ENCODE data around the gene NPIPB9. TPM values are rescaled to one million over a fixed set of nuclear protein-coding genes. Genes with fewer than 3 reads are reported as not detected.
"Not testable (repeated sequence)": the region's sequence is repeated elsewhere in the genome, so short reads cannot be mapped to it uniquely, and the experiment has no call there.

Gene NPIPB9
- total and polyA plus RNA-seq, 2 of the 8 experiments (the other 6 are each of a cell fraction or from before 2014, with no cell fraction given) = 0.41 to 2.4 TPM

DNA sequence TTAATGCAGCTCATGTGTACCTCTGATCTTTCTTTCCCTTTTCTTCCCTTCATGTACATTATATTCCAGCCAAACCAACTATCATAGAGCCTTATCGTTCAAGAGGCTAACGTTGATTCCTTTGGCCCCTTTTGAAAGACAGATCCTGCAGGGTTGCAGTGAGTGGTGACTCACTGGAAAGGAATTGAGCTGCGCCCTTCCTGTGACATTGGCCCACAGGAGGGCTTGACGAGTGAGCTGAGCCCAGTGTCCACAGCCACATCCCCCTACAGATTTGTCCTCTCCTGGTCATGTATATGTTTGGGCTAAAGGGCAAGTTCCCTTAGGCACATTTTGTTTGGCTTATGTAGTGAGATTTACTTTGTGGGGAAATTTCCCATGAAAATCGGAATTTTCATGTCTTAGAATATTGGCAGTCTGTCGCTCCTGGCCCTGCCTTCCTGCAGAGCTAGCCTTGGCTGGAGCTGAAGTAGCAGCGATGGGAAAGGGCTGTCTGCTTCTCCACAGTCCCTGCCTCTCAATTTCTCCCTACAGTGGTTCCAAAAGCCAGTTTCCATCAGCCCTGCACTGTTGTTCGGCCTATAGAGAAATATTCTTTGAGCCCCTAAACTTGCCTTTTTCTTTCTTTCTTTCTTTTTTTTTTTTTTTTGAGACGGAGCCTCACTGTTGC, 19.0 kb upstream of the NPIPB9 start:
- H3K27ac ChIP-seq (ENCODE audit: low read depth, low read length); CTCF ChIA-PET (ENCODE audit: partially characterized antibody); DNase-seq (ENCODE audit: low read depth in 1 of 2, low spot score in 2 of 2); H4K91ac ChIP-seq (replicated peaks; ENCODE audit: insufficient read length, low read length); H2BK5ac ChIP-seq (ENCODE audit: low read depth, low read length); H4K20me1 ChIP-seq (replicated peaks in 1 of 2; ENCODE audit: control insufficient read depth in 1 of 2, insufficient read depth in 2 of 2, low read length in 2 of 2); FAIRE-seq; H3K9ac ChIP-seq (replicated peaks in 1 of 4; ENCODE audit: extremely low read depth in 1 of 4, low read depth in 3 of 4, low read length in 3 of 4); H4K8ac ChIP-seq (ENCODE audit: extremely low read depth, insufficient read depth, low read length); H4K5ac ChIP-seq (ENCODE audit: insufficient read length, low read depth, low read length); H3K4me3 ChIP-seq (ENCODE audit: extremely low read depth in 1 of 4, insufficient read depth in 2 of 4, low read depth in 3 of 4, low read length in 4 of 4); H3K23me2 ChIP-seq (ENCODE audit: low read depth, low read length); H2BK15ac ChIP-seq (ENCODE audit: low read length); H2AK5ac ChIP-seq (ENCODE audit: low read depth, low read length); H3K79me2 ChIP-seq (ENCODE audit: control insufficient read depth in 1 of 2, insufficient read depth in 2 of 2, low read length in 2 of 2); H2BK12ac ChIP-seq (ENCODE audit: low read depth, low read length); H3K4me2 ChIP-seq (ENCODE audit: insufficient read depth in 1 of 2, low read depth in 2 of 2, low read length in 2 of 2); H2BK120ac ChIP-seq (replicated peaks; ENCODE audit: low read depth, low read length); H2BK20ac ChIP-seq (ENCODE audit: low read length); H3K18ac ChIP-seq (ENCODE audit: extremely low read depth, low read length); H3K79me1 ChIP-seq (ENCODE audit: low read depth, low read length); H3K56ac ChIP-seq (replicated peaks; ENCODE audit: insufficient read length, low read depth, low read length); H3K27me3 ChIP-seq (replicated peaks in 1 of 4; ENCODE audit: control insufficient read depth in 3 of 4, extremely low read depth in 1 of 4, insufficient read depth in 3 of 4, low read length in 3 of 4); POLR2A ChIA-PET (ENCODE audit: partially characterized antibody); H3K23ac ChIP-seq (ENCODE audit: insufficient read length); H3K9me3 ChIP-seq (ENCODE audit: insufficient read depth in 2 of 2, low read depth in 1 of 2, low read length in 1 of 2); H3K14ac ChIP-seq (ENCODE audit: insufficient read length); H3K4ac ChIP-seq (replicated peaks; ENCODE audit: insufficient read length, low read depth, low read length); H3K36me3 ChIP-seq (ENCODE audit: control insufficient read depth in 2 of 4, insufficient read depth in 4 of 4, low read length in 3 of 4); H3K4me1 ChIP-seq (replicated peaks in 1 of 4; ENCODE audit: control insufficient read depth in 3 of 4, insufficient read depth in 4 of 4, low read length in 3 of 4); H2AFZ ChIP-seq (ENCODE audit: low read length): not testable (repeated sequence)
- no CpG with 5 or more reads among the region's 9 CpGs for whole genome bisulfite sequencing, 2 experiments (ENCODE audit: extremely low coverage in 1 of 2, insufficient coverage in 1 of 2, insufficient read length in 1 of 2, insufficient replicate concordance in 2 of 2, low coverage in 1 of 2, low lambda C conversion rate in 2 of 2, missing lambda C conversion rate in 1 of 2)

DNA sequence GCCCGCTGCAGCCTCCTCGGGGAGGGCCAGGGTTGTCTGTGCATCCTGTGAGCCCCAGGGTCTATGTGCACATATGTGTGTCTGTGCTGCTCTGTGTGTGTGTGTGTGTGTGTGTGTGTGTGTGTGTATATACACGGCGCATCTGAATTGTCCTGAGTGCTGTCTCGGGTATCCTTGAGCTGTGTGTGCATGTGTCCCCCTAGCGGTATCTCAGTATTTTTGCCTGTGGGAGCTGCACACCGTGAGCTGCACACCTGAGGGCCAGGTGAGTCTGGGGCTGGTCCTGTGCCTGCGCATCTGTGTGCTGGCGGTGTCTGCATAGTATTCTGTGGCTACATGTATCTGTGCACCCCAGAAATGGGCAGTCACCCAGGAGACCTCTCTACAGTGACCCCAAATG, 11.8 kb upstream of the NPIPB9 start:
- H2AFZ ChIP-seq (ENCODE audit: low read length); H2BK120ac ChIP-seq (replicated peaks; ENCODE audit: low read depth, low read length); H4K5ac ChIP-seq (ENCODE audit: insufficient read length, low read depth, low read length); H4K91ac ChIP-seq (replicated peaks; ENCODE audit: insufficient read length, low read length); H2BK15ac ChIP-seq (ENCODE audit: low read length); H3K4me1 ChIP-seq (replicated peaks in 1 of 4; ENCODE audit: control insufficient read depth in 3 of 4, insufficient read depth in 4 of 4, low read length in 3 of 4); H2BK12ac ChIP-seq (ENCODE audit: low read depth, low read length); H3K27me3 ChIP-seq (replicated peaks in 1 of 4; ENCODE audit: control insufficient read depth in 3 of 4, extremely low read depth in 1 of 4, insufficient read depth in 3 of 4, low read length in 3 of 4); H3K36me3 ChIP-seq (ENCODE audit: control insufficient read depth in 2 of 4, insufficient read depth in 4 of 4, low read length in 3 of 4); H3K4me3 ChIP-seq (ENCODE audit: extremely low read depth in 1 of 4, insufficient read depth in 2 of 4, low read depth in 3 of 4, low read length in 4 of 4); H3K9ac ChIP-seq (replicated peaks in 1 of 4; ENCODE audit: extremely low read depth in 1 of 4, low read depth in 3 of 4, low read length in 3 of 4); CTCF ChIA-PET (ENCODE audit: partially characterized antibody); POLR2A ChIA-PET (ENCODE audit: partially characterized antibody); H3K27ac ChIP-seq (ENCODE audit: low read depth, low read length); H3K9me3 ChIP-seq (ENCODE audit: insufficient read depth in 2 of 2, low read depth in 1 of 2, low read length in 1 of 2); DNase-seq (ENCODE audit: low read depth in 1 of 2, low spot score in 2 of 2); H4K20me1 ChIP-seq (replicated peaks in 1 of 2; ENCODE audit: control insufficient read depth in 1 of 2, insufficient read depth in 2 of 2, low read length in 2 of 2); H2BK5ac ChIP-seq (ENCODE audit: low read depth, low read length); H3K56ac ChIP-seq (replicated peaks; ENCODE audit: insufficient read length, low read depth, low read length); H3K18ac ChIP-seq (ENCODE audit: extremely low read depth, low read length); H3K23me2 ChIP-seq (ENCODE audit: low read depth, low read length); H4K8ac ChIP-seq (ENCODE audit: extremely low read depth, insufficient read depth, low read length); FAIRE-seq; H3K14ac ChIP-seq (ENCODE audit: insufficient read length); H3K4ac ChIP-seq (replicated peaks; ENCODE audit: insufficient read length, low read depth, low read length); H2BK20ac ChIP-seq (ENCODE audit: low read length); H3K79me2 ChIP-seq (ENCODE audit: control insufficient read depth in 1 of 2, insufficient read depth in 2 of 2, low read length in 2 of 2); H3K23ac ChIP-seq (ENCODE audit: insufficient read length); H3K79me1 ChIP-seq (ENCODE audit: low read depth, low read length); H2AK5ac ChIP-seq (ENCODE audit: low read depth, low read length); H3K4me2 ChIP-seq (ENCODE audit: insufficient read depth in 1 of 2, low read depth in 2 of 2, low read length in 2 of 2): not testable (repeated sequence)
- 43% methylated on average over 3 of the region's 9 CpGs; no CpG with 5 or more reads in 1 of the 2 experiments for WGBS, 2 experiments (ENCODE audit: extremely low coverage in 1 of 2, insufficient coverage in 1 of 2, insufficient read length in 1 of 2, insufficient replicate concordance in 2 of 2, low coverage in 1 of 2, low lambda C conversion rate in 2 of 2, missing lambda C conversion rate in 1 of 2)
